H1 (cell line): ENCODE results near the gene SFN. TPM values are rescaled to one million over a fixed set of nuclear protein-coding genes. Genes with fewer than 3 reads are reported as not detected.

ENCODE experiments used
- CTCF ChIA-PET: fragments of 300-600 bp; sonication (Branson Sonifier 250); formaldehyde crosslinking; loops from one replicate; lab custom pipeline; 2021; ENCODE audit not compliant: partially characterized antibody; lab: Charles Lee
- POLR2A ChIA-PET: fragments of 300-600 bp; sonication (Branson Sonifier 250); formaldehyde crosslinking; loops from one replicate; lab custom pipeline; 2021; ENCODE audit warnings: inconsistent platforms; ENCODE audit not compliant: partially characterized antibody; lab: Charles Lee
- DNase-seq, 2 experiments: peaks; one replicate each; pipeline versions ENCODE4 v3.0.0 to v3.0.0-alpha.2; 2010 to 2022; ENCODE audit warnings: low spot score in 2 of 2, low read depth in 1 of 2, mixed read lengths in 1 of 2
- FAIRE-seq: peaks from 2 replicates; lab custom pipeline; 2011; peaks lifted over from hg19 to GRCh38; lab: Jason Lieb, UNC
- H2AFZ ChIP-seq: 2 replicates; pipeline ENCODE4 v1.8.1; 2012; ENCODE audit warnings: low read length, inconsistent platforms
- H2AK5ac ChIP-seq: 2 replicates; pipeline ENCODE4 v1.6.1; 2013; ENCODE audit warnings: low read depth, low read length
- H2BK120ac ChIP-seq: replicated peaks from 2 replicates; pipeline ENCODE3; 2013; ENCODE audit warnings: low read depth, low read length, inconsistent platforms
- H2BK12ac ChIP-seq: 2 replicates; pipeline ENCODE4 v1.6.1; 2013; ENCODE audit warnings: low read depth, low read length
- H2BK15ac ChIP-seq: 2 replicates; pipeline ENCODE4 v1.6.1; 2013; ENCODE audit warnings: low read length
- H2BK20ac ChIP-seq: 2 replicates; pipeline ENCODE4 v1.6.1; 2013; ENCODE audit warnings: low read length
- H2BK5ac ChIP-seq: 2 replicates; pipeline ENCODE4 v1.6.1; 2013; ENCODE audit warnings: low read depth, low read length
- H3K14ac ChIP-seq: 2 replicates; pipeline ENCODE4 v1.6.1; 2013; ENCODE audit warnings: inconsistent platforms; ENCODE audit not compliant: insufficient read length
- H3K18ac ChIP-seq: 2 replicates; pipeline ENCODE4 v1.6.1; 2013; ENCODE audit warnings: low read length; ENCODE audit errors: extremely low read depth
- H3K23ac ChIP-seq: 2 replicates; pipeline ENCODE4 v1.6.1; 2013; ENCODE audit warnings: inconsistent platforms; ENCODE audit not compliant: insufficient read length
- H3K23me2 ChIP-seq: 2 replicates; pipeline ENCODE4 v1.6.1; 2013; ENCODE audit warnings: low read depth, low read length
- H3K27ac ChIP-seq: 2 replicates; pipeline ENCODE4 v1.6.1; 2011; ENCODE audit warnings: low read depth, low read length, inconsistent platforms
- H3K27me3 ChIP-seq, 4 experiments: replicated peaks in 1 of 4; 1 replicate in 1 of 4; 2 replicates in 3 of 4; pipeline versions ENCODE4 v1.6.1 to v1.8.1; 2011 to 2013; ENCODE audit warnings: low read length in 3 of 4, mild to moderate bottlenecking in 3 of 4, inconsistent platforms in 2 of 4, mixed read lengths in 2 of 4, moderate library complexity in 1 of 4; ENCODE audit not compliant: control insufficient read depth in 3 of 4, insufficient read depth in 3 of 4; ENCODE audit errors: extremely low read depth in 1 of 4
- H3K36me3 ChIP-seq, 4 experiments: 2 replicates each; pipeline versions ENCODE4 v1.6.1 to v1.8.1; 2011 to 2013; ENCODE audit warnings: mild to moderate bottlenecking in 4 of 4, low read length in 3 of 4, moderate library complexity in 2 of 4, control low read depth in 1 of 4, inconsistent platforms in 1 of 4; ENCODE audit not compliant: insufficient read depth in 4 of 4, control insufficient read depth in 2 of 4
- H3K4ac ChIP-seq: replicated peaks from 2 replicates; pipeline ENCODE3; 2013; ENCODE audit warnings: low read length, low read depth, mixed read lengths, inconsistent platforms; ENCODE audit not compliant: insufficient read length
- H3K4me1 ChIP-seq, 4 experiments: replicated peaks in 1 of 4; 1 replicate in 1 of 4; 2 replicates in 3 of 4; pipeline versions ENCODE4 v1.6.1 to v1.8.1; 2011 to 2013; ENCODE audit warnings: low read length in 3 of 4, inconsistent platforms in 2 of 4, mixed read lengths in 1 of 4; ENCODE audit not compliant: insufficient read depth in 4 of 4, control insufficient read depth in 3 of 4
- H3K4me2 ChIP-seq, 2 experiments: 2 replicates each; pipeline versions ENCODE4 v1.6.1 to v1.8.1; 2011 to 2013; ENCODE audit warnings: low read depth in 2 of 2, low read length in 2 of 2, control low read depth in 1 of 2, inconsistent platforms in 1 of 2, mild to moderate bottlenecking in 1 of 2; ENCODE audit not compliant: insufficient read depth in 1 of 2
- H3K4me3 ChIP-seq, 4 experiments: fragments of 200-600, 300-600 bp in 1 of 4; sonication (generic), shearing (Covaris generic), sonication (Bioruptor Twin) in 1 of 4; 2 replicates each; pipeline versions ENCODE4 v1.5.1 to v1.8.1; 2011 to 2016; ENCODE audit warnings: low read length in 4 of 4, low read depth in 3 of 4, control low read depth in 2 of 4, inconsistent platforms in 2 of 4, mild to moderate bottlenecking in 2 of 4, mixed read lengths in 1 of 4, moderate library complexity in 1 of 4; ENCODE audit not compliant: insufficient read depth in 2 of 4; ENCODE audit errors: extremely low read depth in 1 of 4
- H3K56ac ChIP-seq: replicated peaks from 2 replicates; pipeline ENCODE3; 2013; ENCODE audit warnings: low read depth, mild to moderate bottlenecking, mixed read lengths, low read length, inconsistent platforms; ENCODE audit not compliant: insufficient read length
- H3K79me1 ChIP-seq: 2 replicates; pipeline ENCODE4 v1.6.1; 2013; ENCODE audit warnings: low read depth, low read length, control low read depth
- H3K79me2 ChIP-seq, 2 experiments: 2 replicates each; pipeline versions ENCODE4 v1.6.1 to v1.8.1; 2012 to 2013; ENCODE audit warnings: low read length in 2 of 2, mild to moderate bottlenecking in 2 of 2, inconsistent platforms in 1 of 2; ENCODE audit not compliant: insufficient read depth in 2 of 2, control insufficient read depth in 1 of 2
- H3K9ac ChIP-seq, 4 experiments: replicated peaks in 1 of 4; 1 replicate in 1 of 4; 2 replicates in 3 of 4; pipeline versions ENCODE4 v1.6.1 to v1.8.1; 2011 to 2013; ENCODE audit warnings: low read depth in 3 of 4, low read length in 3 of 4, control low read depth in 2 of 4, mild to moderate bottlenecking in 2 of 4, moderate library complexity in 2 of 4, inconsistent platforms in 1 of 4; ENCODE audit errors: extremely low read depth in 1 of 4
- H3K9me3 ChIP-seq, 2 experiments: 2 replicates each; pipeline versions ENCODE4 v1.6.1 to v1.8.1; 2012 to 2013; ENCODE audit warnings: mild to moderate bottlenecking in 2 of 2, moderate library complexity in 2 of 2, control low read depth in 1 of 2, inconsistent platforms in 1 of 2, low read depth in 1 of 2, low read length in 1 of 2, mixed read lengths in 1 of 2; ENCODE audit not compliant: insufficient read depth in 2 of 2
- H4K20me1 ChIP-seq, 2 experiments: replicated peaks in 1 of 2; 2 replicates each; pipeline versions ENCODE3 to v1.8.1; 2011 to 2013; ENCODE audit warnings: inconsistent platforms in 2 of 2, low read length in 2 of 2, mild to moderate bottlenecking in 1 of 2; ENCODE audit not compliant: insufficient read depth in 2 of 2, control insufficient read depth in 1 of 2
- H4K5ac ChIP-seq: 2 replicates; pipeline ENCODE4 v1.6.1; 2013; ENCODE audit warnings: low read length, low read depth, mixed read lengths, inconsistent platforms; ENCODE audit not compliant: insufficient read length
- H4K8ac ChIP-seq: 2 replicates; pipeline ENCODE4 v1.8.0; 2013; ENCODE audit warnings: mild to moderate bottlenecking, moderate library complexity, low read length, inconsistent platforms; ENCODE audit not compliant: insufficient read depth; ENCODE audit errors: extremely low read depth
- H4K91ac ChIP-seq: replicated peaks from 2 replicates; pipeline ENCODE3; 2013; ENCODE audit warnings: low read length, mixed read lengths, inconsistent platforms; ENCODE audit not compliant: insufficient read length
- BCL11A ChIP-seq, 2 experiments: IDR thresholded peaks; one replicate each; pipeline ENCODE4 v1.6.1; 2011; ENCODE audit warnings: low read depth in 2 of 2, low read length in 2 of 2, mild to moderate bottlenecking in 2 of 2
- BRCA1 ChIP-seq: IDR thresholded peaks from 2 replicates; pipeline ENCODE4 v1.6.1; 2012; ENCODE audit warnings: low read depth, low read length, improper control_type of control experiment
- CBX5 ChIP-seq: fragments of 300-800, 300-1000 bp; sonication (generic); IDR thresholded peaks from 2 replicates; pipeline ENCODE4 v1.7.1; 2016; ENCODE audit warnings: antibody characterized with exemption, low read length, low read depth
- CREB1 ChIP-seq: IDR thresholded peaks from 2 replicates; pipeline ENCODE4 v1.6.1; 2012; ENCODE audit warnings: inconsistent platforms
- HDAC6 ChIP-seq: IDR thresholded peaks from one replicate; pipeline ENCODE4 v1.7.1; 2012; ENCODE audit warnings: low read depth, mild to moderate bottlenecking, inconsistent platforms, low read length, moderate library complexity
- JUND ChIP-seq: IDR thresholded peaks from 2 replicates; pipeline ENCODE4 v1.6.1; 2011; ENCODE audit warnings: mild to moderate bottlenecking, improper control_type of control experiment, low read length
- KDM4A ChIP-seq: IDR thresholded peaks from one replicate; pipeline ENCODE4 v1.7.1; 2012; ENCODE audit warnings: low read depth, mild to moderate bottlenecking, moderate library complexity, low read length, inconsistent platforms; ENCODE audit not compliant: severe bottlenecking
- KDM5A ChIP-seq: fragments of 200-600 bp; IDR thresholded peaks from 2 replicates; pipeline ENCODE4 v1.7.1; 2012; ENCODE audit warnings: mild to moderate bottlenecking, low read length, inconsistent platforms, mixed read lengths
- NRF1 ChIP-seq: IDR thresholded peaks from 2 replicates; pipeline ENCODE4 v1.6.1; 2011; ENCODE audit warnings: mild to moderate bottlenecking, low read depth, low read length, improper control_type of control experiment
- PHF8 ChIP-seq: fragments of 200-600 bp; sonication (generic); conservative IDR thresholded peaks from 2 replicates; pipeline ENCODE4 v1.7.1; 2012; ENCODE audit warnings: low read depth, mild to moderate bottlenecking, inconsistent platforms, low read length, moderate library complexity
- RXRA ChIP-seq: IDR thresholded peaks from 2 replicates; pipeline ENCODE4 v1.6.1; 2011; ENCODE audit warnings: low read depth, mild to moderate bottlenecking, low read length, moderate library complexity; ENCODE audit not compliant: insufficient read depth
- SAP30 ChIP-seq: fragments of 300-600 bp; sonication (generic); IDR thresholded peaks from 2 replicates; pipeline ENCODE4 v1.7.1; 2012; ENCODE audit warnings: low read length, moderate library complexity, mild to moderate bottlenecking, inconsistent platforms; ENCODE audit not compliant: insufficient read depth, insufficient replicate concordance
- SIN3A ChIP-seq, 2 experiments: IDR thresholded peaks in 1 of 2; conservative IDR thresholded peaks in 1 of 2; 2 replicates each; pipeline ENCODE4 v1.6.1; 2011 to 2012; ENCODE audit warnings: low read length in 2 of 2, improper control_type of control experiment in 1 of 2, low read depth in 1 of 2, mild to moderate bottlenecking in 1 of 2
- TEAD4 ChIP-seq: IDR thresholded peaks from 2 replicates; pipeline ENCODE4 v1.6.1; 2012; ENCODE audit warnings: low read depth, low read length, inconsistent platforms, mixed read lengths
- WGBS, 2 experiments: shearing (Covaris generic) in 1 of 2; methylation state at CpG; one replicate each; pipeline versions ENCODE4 v1.1.6 to v1.1.7; 2013 to 2015; ENCODE audit warnings: low lambda C conversion rate in 2 of 2, mixed read lengths in 2 of 2, inconsistent platforms in 1 of 2, low coverage in 1 of 2, missing lambda C conversion rate in 1 of 2; ENCODE audit not compliant: insufficient replicate concordance in 2 of 2, insufficient coverage in 1 of 2, insufficient read length in 1 of 2; ENCODE audit errors: extremely low coverage in 1 of 2, missing lambda C conversion rate in 1 of 2; 5-methylcytosine and 5-hydroxymethylcytosine counted together
- polyA plus RNA-seq, 7 experiments: library from polyadenylated mRNA; depleted of rRNA in 3 of 7; stranded (reverse) in 5 of 7; unstranded in 2 of 7; fragments of >200 nt in 5 of 7; fragments of 200-250 nt in 2 of 7; gene quantifications; 1 replicate in 5 of 7; 2 replicates in 1 of 7; 4 replicates in 1 of 7; pipeline versions ENCODE4 v1.2.1 to v1.2.3, GENCODE V29; 2011 to 2013; ENCODE audit warnings: missing spikeins in 2 of 7, mixed read lengths in 2 of 7
- total RNA-seq: library from RNA; stranded (reverse); fragmentation: NEBNext Ultra II Directional; extraction: Animal tissue kit (Norgen Biotek cat#: 25700); gene quantifications from 2 replicates; pipeline ENCODE4 v1.2.1, GENCODE V29; 2021

Gene SFN
- total and polyA plus RNA-seq, 2 of the 8 experiments (the other 6 are each of a cell fraction or from before 2014, with no cell fraction given): 3.3 to 3.9 TPM

DNA sequence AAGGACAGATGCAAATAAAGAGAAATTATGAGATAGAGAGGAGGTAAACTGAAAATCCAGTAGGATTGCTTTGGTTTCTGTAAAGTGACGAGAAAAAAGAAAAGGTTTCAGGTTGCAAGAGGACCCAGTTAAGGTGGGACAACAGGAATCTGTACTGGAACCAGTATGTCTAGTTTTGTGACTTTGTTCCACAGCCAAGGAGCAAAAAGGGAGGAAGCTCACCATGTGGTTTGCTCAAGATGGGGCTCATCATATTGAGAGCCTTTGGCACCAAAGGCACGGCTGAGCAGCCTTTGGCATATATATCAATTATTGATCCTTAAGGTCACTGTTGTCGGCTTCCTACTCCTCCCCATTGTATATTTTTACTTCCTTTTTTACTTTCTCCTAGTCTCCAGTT, 38.2 kb upstream of the SFN start:
- Histone ChIP-seq H3K14ac (no peak overlapping the region), H2BK20ac (no peak overlapping the region), H3K79me2 (peaks cover 0 to 7% of the 10 kb centered on the region in 2 experiments; a peak in 1 of 4 replicates), H2BK5ac (no peak overlapping the region), H3K79me1 (peaks cover 12% of the 10 kb centered on the region), H4K8ac (no peak overlapping the region), H2BK15ac (no peak overlapping the region), H3K18ac (no peak overlapping the region), H4K20me1 (peaks cover 3% of the 10 kb centered on the region in 2 experiments), H3K23ac (no peak overlapping the region), H3K4ac (no peak overlapping the region), H3K4me2 (no peak overlapping the region), H4K5ac (no peak overlapping the region), H2AFZ (no peak overlapping the region), H3K27ac (no peak overlapping the region), H3K27me3 (no peaks in the 10 kb centered on the region), H4K91ac (no peak overlapping the region), H3K4me1 (peaks cover 6 to 9% (median 7%) of the 10 kb centered on the region in 4 experiments; a peak in 6 of 7 replicates), H3K9me3 (no peaks in the 10 kb centered on the region), H2BK120ac (no peak overlapping the region), H3K56ac (no peak overlapping the region), H3K36me3 (no peaks in the 10 kb centered on the region), H3K9ac (no peak overlapping the region), H2AK5ac (no peak overlapping the region), H3K23me2 (peaks cover 6% of the 10 kb centered on the region; the same call in 1 of the 2 replicates), H3K4me3 (no peak overlapping the region), H2BK12ac (no peak overlapping the region)
- TF ChIP-seq TEAD4 (no peak), SIN3A (conservative IDR thresholded peaks at IDR 0.05 in 1 of 2, IDR thresholded peaks at IDR 0.05 in 1 of 2; ENCODE audit: low read depth in 1 of 2, low read length in 2 of 2) (no peak), BRCA1 (no peak), HDAC6 (no peak), JUND (no peak), CBX5 (no peak), CREB1 (no peak), KDM4A (no peak), SAP30 (no peak), KDM5A (no peak), RXRA (no peak), NRF1 (no peak), BCL11A (IDR thresholded peaks at IDR 0.05; ENCODE audit: low read depth in 2 of 2, low read length in 2 of 2) (no peak), PHF8 (no peak)
- DNase-seq (no peak), FAIRE-seq (no peak)
- ChIA-PET POLR2A (interaction anchor here (0.8 kb wide), 1 partner anchor 92 kb away, joined by 3 read pairs; no protein-coding TSS in a partner anchor), CTCF (interaction anchor here (0.6 to 3.4 kb wide), 8 partner anchors 13 to 241 kb away, joined by 3 to 19 read pairs (median 4); no protein-coding TSS in a partner anchor)
- WGBS, 2 experiments: 89% methylated on average over 3 of the region's 3 CpGs; no CpG with 5 or more reads in 1 of the 2 experiments
